Tibial artery (tissue), 4 donors: Measurements from ENCODE around the gene WDR75.

ENCODE experiments used
- DNase-seq, 2 donors: peaks; one replicate each; pipeline ENCODE4 v3.0.0-alpha.2; 2019
- H3K27ac ChIP-seq, 2 donors: fragments of 200-600 bp; sonication (generic) in 1 of 2; 1 replicate in 1 of 2; 2 replicates in 1 of 2; pipeline ENCODE4 v1.5.1; 2018 to 2019; ENCODE audit warnings: mild to moderate bottlenecking in 1 of 2
- H3K27me3 ChIP-seq, 2 donors: fragments of 200-600 bp; sonication (generic) in 1 of 2; one replicate each; pipeline versions ENCODE4 v1.5.1 to v1.6.0; 2016 to 2019
- H3K36me3 ChIP-seq, 3 donors: fragments of 200-600 bp; sonication (generic) in 2 of 3; one replicate each; pipeline ENCODE4 v1.5.1; 2016 to 2019; ENCODE audit warnings: mild to moderate bottlenecking in 2 of 3
- H3K4me1 ChIP-seq, 4 donors: fragments of 200-600 bp; sonication (generic) in 2 of 4; 1 replicate in 3 of 4; 2 replicates in 1 of 4; pipeline ENCODE4 v1.5.1; 2016 to 2019
- H3K4me3 ChIP-seq, 2 donors: fragments of 200-600 bp; sonication (generic) in 1 of 2; 1 replicate in 1 of 2; 2 replicates in 1 of 2; pipeline ENCODE4 v1.5.1; 2018 to 2019; ENCODE audit warnings: mild to moderate bottlenecking in 2 of 2
- H3K9me3 ChIP-seq, 3 donors: fragments of 200-600 bp; sonication (generic) in 1 of 3; one replicate each; pipeline ENCODE4 v1.5.1; 2016 to 2019
- intact Hi-C: fragments of 100-400 bp; cut with DNase I; formaldehyde crosslinking; loops from one replicate; pipeline ENCODE4 v1.15.0; 2023; ENCODE audit warnings: low total_unique reads
- TF ChIP-seq, protein P1 (sequence below), 2 experiments: fragments of 200-600 bp in 1 of 2; fragments of 450-650 bp in 1 of 2; IDR thresholded peaks; one replicate each; pipeline ENCODE4 v1.5.1; 2017 to 2019; ENCODE audit warnings: antibody characterized with exemption in 2 of 2, mild to moderate bottlenecking in 1 of 2, moderate library complexity in 1 of 2

WDR75 gene

DNA sequence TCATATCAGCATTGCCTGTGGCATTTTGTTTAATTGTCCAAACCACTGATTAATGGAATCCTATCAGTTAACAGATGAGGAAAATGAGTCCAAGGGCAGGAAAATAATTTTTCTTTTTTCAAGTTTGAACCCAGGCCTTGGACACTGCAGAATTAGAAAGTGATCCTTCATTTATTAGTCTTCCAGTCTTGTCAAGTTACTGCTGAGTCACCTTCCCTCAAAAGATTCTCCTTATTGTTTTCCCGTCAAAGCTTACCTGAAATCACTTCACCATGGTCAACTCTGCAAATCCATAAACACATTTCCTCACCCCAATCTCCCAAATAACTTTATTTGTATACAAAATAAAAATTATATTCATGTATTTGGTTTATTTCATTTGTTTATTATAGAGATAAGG, 57.9 kb downstream of the WDR75 start:
- H3K4me1 ChIP-seq, result no peaks in the 10 kb centered on the region
- no peaks in the 10 kb centered on the region for H3K36me3 ChIP-seq
- no peaks in the 10 kb centered on the region for H3K9me3 ChIP-seq
- no peak overlapping the region for H3K4me3 ChIP-seq
- DNase-seq, result no peak
- TF ChIP-seq, protein P1, sequence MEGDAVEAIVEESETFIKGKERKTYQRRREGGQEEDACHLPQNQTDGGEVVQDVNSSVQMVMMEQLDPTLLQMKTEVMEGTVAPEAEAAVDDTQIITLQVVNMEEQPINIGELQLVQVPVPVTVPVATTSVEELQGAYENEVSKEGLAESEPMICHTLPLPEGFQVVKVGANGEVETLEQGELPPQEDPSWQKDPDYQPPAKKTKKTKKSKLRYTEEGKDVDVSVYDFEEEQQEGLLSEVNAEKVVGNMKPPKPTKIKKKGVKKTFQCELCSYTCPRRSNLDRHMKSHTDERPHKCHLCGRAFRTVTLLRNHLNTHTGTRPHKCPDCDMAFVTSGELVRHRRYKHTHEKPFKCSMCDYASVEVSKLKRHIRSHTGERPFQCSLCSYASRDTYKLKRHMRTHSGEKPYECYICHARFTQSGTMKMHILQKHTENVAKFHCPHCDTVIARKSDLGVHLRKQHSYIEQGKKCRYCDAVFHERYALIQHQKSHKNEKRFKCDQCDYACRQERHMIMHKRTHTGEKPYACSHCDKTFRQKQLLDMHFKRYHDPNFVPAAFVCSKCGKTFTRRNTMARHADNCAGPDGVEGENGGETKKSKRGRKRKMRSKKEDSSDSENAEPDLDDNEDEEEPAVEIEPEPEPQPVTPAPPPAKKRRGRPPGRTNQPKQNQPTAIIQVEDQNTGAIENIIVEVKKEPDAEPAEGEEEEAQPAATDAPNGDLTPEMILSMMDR (IDR thresholded peaks at IDR 0.05), result no peak
- intact Hi-C loops, result no loop called here
- no peaks in the 10 kb centered on the region for H3K27me3 ChIP-seq
- H3K27ac ChIP-seq, result no peak overlapping the region

DNA sequence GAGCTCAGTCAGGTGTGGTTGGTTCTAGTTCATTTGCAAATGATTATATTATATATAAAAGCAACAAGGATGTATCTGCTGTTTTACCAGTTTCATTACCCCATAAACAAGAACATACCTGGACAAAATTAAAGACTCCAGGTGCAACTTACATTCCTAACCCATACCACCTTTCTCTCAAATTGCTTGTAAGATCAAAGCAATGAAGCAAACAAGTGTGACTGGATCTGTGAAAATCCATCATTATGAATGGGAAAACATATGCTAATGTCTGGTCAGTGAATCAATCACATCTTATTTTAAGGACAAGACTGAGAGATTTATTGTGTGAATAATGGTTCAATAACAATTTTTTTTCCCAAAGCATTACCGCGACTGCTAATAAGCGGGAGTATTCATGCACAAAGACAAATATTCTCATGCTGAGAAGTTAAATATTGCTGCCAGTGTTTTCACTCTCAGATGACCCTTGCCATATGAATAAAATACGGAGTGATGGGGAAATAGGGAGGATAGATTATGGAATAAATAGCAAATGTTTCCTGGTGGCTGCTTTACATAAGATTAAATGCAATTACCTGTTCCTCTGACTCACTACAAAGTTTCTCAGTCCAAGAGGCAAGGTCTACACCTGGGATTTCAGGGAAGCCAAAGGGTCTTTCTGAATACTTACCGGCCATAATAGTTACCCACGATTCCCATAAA, 59.3 kb downstream of the WDR75 start:
- no peak overlapping the region for H3K4me3 ChIP-seq
- H3K27me3 ChIP-seq, result no peaks in the 10 kb centered on the region
- H3K9me3 ChIP-seq, result no peaks in the 10 kb centered on the region
- H3K27ac ChIP-seq, result no peak overlapping the region
- intact Hi-C loops, result no loop called here
- DNase-seq, result no peak
- no peaks in the 10 kb centered on the region for H3K4me1 ChIP-seq
- TF ChIP-seq, protein P1 (IDR thresholded peaks at IDR 0.05), result no peak
- no peaks in the 10 kb centered on the region for H3K36me3 ChIP-seq

DNA sequence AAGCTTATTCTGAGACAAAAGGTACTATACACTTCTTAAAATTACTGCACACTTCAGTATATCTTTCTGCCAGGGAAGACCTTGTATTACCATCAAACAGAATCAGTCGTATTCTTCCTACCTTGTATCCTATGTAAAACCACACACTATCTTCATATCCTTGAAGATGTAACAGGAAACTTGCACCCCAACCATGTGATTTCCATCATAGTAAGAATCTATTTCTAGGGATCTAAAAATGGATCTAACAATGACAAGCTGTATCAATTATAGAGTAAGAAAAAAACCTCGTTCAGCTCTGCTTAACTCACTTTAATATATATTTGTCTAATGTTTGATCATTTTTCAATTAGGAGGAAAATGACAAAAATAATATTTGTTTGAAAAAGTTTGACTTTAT, 60.2 kb downstream of the WDR75 start:
- DNase-seq, result no peak
- no peaks in the 10 kb centered on the region for H3K4me1 ChIP-seq
- H3K27ac ChIP-seq, result no peak overlapping the region
- intact Hi-C loops, result no loop called here
- H3K36me3 ChIP-seq, result no peaks in the 10 kb centered on the region
- no peak overlapping the region for H3K4me3 ChIP-seq
- TF ChIP-seq, protein P1 (IDR thresholded peaks at IDR 0.05), result no peak
- H3K27me3 ChIP-seq, result no peaks in the 10 kb centered on the region
- H3K9me3 ChIP-seq, result no peaks in the 10 kb centered on the region

DNA sequence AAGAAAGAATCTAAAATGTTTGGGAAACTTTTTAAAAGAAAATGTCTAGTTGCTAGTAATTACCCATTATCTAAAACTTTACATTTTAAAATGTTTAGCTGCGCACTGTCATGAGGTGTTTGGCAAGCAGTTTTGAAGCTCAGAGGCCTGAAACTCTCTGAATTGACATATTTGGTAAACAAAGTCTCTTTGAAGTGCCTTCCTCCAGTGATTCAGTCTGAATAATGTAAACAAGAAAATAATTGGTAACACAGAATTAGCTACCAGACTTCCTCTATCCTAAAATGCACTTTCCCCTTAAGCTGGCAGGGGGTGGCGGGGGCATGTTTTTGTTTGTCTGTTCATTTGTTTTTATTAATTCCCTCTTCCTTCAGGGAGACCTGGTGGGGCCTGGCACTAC, 61.4 kb downstream of the WDR75 start:
- H3K4me3 ChIP-seq, result no peak overlapping the region
- intact Hi-C loops, result no loop called here
- H3K27ac ChIP-seq, result no peak overlapping the region
- H3K4me1 ChIP-seq, result no peaks in the 10 kb centered on the region
- H3K27me3 ChIP-seq, result no peaks in the 10 kb centered on the region
- no peaks in the 10 kb centered on the region for H3K36me3 ChIP-seq
- DNase-seq, result no peak
- TF ChIP-seq, protein P1 (IDR thresholded peaks at IDR 0.05), result no peak
- no peaks in the 10 kb centered on the region for H3K9me3 ChIP-seq

DNA sequence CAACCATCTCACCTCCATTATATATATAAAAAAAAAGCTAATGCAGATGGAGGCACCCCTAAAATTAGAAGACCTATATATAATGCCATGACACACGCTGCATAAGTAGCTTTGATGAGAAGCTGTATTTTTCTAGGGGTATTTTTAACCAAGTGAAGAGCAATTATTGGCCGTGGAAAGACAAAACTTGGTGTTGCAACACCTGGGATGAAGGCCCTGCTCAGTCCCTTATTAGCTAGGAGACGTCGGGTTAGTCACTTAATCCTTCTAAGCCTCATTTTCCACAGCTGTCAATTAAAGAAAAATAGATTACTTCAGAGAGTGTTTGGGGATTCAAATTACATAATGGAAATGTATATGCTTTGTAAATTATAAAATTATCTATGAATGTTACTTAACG, 63.0 kb downstream of the WDR75 start:
- Histone ChIP-seq H3K9me3 (no peaks in the 10 kb centered on the region), H3K27ac (no peak overlapping the region), H3K36me3 (no peaks in the 10 kb centered on the region), H3K4me3 (no peak overlapping the region), H3K27me3 (no peaks in the 10 kb centered on the region), H3K4me1 (no peaks in the 10 kb centered on the region)
- DNase-seq, result no peak
- intact Hi-C loops, result no loop called here
- TF ChIP-seq, protein P1 (IDR thresholded peaks at IDR 0.05), result no peak

DNA sequence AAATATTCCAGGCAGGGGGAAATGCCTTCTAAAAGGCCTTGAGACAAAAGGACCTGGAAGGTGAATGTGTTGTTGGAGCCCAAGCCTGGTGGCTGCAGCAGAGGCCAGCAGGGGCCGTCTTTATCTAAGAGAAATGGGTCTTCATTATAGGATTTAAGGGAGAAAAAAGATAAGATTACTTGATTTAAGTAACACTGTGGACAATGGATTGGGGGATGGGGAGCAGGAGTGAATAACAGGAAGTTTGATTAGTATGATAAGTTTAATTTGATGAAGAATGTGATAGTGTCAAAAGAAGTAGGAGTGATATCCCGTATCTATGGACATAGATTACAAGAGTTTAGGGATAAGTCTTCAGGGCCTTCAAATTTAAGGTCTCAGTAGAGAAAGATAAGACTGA, 64.2 kb downstream of the WDR75 start:
- intact Hi-C loops, result no loop called here
- Histone ChIP-seq H3K4me1 (no peaks in the 10 kb centered on the region), H3K27me3 (no peaks in the 10 kb centered on the region), H3K9me3 (no peaks in the 10 kb centered on the region), H3K36me3 (no peaks in the 10 kb centered on the region), H3K4me3 (no peak overlapping the region), H3K27ac (no peak overlapping the region)
- TF ChIP-seq, protein P1 (IDR thresholded peaks at IDR 0.05), result no peak
- no peak for DNase-seq
